Endometrium (tissue), 2 donors: ENCODE results near the gene ANTXR2.

Source experiments
- FAIRE-seq: peaks from 2 replicates; lab custom pipeline; 2012; peaks lifted over from hg19 to GRCh38; lab: Jason Lieb, UNC
- donor health status: control.
- donor health status: control.

ANTXR2 gene

DNA sequence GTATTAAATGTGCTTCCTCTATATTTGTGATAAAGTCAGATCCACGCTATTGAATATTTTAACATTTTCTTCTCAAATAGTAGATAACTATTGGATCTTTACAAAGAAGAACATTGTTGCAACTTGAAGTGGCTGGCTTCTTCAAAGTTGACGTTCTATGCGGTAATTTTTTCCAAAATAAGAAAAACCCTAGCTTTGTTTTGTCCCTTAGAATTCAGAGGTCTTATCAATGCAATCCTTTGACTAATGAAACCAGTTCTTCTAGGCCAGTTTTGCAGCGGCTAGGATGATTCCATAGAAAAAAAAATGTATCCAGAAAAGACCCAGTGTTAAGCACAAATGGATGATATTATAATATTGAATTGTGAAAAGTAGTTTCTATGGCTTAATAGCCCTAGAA, 89.6 kb downstream of the ANTXR2 start:
- FAIRE-seq: no peak

DNA sequence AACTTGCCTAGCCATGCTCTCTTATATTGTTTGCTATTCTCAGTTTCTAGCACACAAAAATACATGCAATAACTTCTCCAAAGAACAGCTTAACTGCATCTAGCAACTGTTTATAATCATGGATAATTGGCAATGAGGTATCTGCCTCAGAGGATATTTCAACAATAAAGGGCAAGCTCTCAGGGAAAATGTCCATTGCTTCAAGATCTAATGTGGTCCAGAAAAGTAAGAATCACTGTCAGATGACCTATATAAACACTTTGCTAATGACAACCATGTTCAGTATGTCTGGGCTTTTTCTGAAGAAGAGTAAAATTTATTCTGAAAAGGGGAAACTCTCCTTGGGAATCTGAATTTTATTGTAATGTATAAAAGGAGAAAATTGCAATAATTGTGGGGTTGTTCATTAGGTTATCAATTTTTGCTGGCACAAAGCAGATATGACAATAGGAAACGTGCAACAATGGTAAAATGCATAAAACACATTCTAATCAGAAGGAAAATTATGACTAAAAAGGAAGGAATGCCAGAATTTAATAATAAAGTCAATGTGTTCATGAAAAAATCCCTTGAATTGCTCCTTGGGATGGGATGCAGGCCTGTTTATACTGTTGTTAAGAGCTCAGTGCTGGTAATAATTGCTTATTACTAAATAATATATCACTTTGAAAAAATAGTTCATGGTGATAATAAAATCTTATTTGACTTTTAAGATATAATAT, 90.3 kb downstream of the ANTXR2 start:
- FAIRE-seq: no peak

DNA sequence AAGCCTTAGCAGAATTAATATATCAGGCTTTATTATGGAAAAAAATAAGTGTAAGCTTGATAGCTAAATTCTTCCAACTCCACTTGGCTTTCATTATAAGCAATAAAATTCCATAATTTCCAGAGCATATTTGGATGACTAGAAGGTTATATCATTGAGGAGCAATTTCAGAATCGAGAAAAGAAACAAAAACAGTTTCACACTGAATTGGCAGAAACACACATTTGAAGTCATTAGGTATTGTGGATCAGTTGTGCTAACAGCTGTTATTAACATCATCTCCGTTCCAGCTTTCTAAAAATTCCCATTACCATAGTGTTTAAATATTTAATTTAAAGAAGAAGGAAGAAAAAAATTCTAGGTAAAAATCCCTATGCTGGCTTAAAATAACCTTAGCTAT, 92.6 kb downstream of the ANTXR2 start:
- FAIRE-seq: no peak

DNA sequence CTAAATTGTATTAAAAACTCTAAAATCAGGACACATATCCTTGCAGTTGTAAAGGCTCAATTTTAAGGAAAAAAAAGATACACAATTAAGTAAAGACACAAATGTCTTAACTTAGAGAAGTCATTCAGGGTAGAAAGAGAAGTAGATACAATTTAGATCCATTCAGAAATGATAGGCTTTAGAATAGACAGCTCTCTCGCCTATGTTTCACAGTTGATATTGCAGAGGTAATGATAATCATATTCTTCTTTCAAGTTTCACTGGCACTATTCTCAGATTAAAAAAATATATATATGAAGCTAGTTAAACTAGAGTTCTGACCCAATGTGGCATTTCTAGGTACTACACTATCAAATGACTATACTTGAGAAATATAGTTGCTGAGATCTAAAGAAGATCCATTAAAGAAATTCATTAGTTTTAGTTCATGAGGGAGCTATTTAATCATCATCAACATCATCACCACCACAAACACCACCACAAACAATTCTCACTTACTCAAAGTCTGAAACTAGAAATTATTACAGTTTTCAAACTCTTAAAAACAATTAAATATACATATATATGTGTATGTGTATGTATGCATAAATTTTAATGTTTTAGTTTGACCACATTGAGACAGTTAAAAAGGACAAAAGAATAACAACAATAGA, 93.1 kb downstream of the ANTXR2 start:
- FAIRE-seq: no peak

DNA sequence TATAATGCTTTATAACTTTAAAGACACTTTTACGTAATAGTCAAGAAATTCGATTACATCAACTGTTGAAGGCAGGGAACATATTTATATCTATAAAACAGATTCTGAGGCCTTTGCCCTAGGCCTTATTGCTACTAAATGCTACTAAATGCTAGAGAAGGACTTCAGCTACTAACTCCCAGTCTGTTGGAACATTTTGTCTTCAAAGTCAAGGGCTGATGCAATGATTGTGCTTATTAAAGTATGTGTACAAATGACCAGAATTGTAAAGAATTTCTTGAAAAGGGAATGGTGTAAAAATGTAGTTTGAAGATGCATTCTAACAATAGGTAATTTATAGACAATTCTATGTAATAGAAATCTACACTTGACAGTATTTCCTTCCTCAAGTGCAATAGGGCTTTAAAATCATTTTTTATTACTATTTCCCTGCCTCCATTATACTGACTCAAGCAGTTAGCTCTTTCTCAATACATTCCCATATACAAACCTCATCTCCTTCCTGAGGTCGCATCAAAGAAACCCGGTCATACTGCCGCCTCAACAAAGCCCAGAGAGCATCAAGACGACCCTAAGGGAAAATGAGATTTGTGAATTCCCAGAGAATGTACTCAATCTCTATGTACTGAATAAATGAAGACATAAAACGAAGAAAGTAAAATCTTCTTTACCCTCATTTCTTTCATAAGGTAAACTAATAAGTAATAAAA, 95.7 kb downstream of the ANTXR2 start:
- no peak for FAIRE-seq

DNA sequence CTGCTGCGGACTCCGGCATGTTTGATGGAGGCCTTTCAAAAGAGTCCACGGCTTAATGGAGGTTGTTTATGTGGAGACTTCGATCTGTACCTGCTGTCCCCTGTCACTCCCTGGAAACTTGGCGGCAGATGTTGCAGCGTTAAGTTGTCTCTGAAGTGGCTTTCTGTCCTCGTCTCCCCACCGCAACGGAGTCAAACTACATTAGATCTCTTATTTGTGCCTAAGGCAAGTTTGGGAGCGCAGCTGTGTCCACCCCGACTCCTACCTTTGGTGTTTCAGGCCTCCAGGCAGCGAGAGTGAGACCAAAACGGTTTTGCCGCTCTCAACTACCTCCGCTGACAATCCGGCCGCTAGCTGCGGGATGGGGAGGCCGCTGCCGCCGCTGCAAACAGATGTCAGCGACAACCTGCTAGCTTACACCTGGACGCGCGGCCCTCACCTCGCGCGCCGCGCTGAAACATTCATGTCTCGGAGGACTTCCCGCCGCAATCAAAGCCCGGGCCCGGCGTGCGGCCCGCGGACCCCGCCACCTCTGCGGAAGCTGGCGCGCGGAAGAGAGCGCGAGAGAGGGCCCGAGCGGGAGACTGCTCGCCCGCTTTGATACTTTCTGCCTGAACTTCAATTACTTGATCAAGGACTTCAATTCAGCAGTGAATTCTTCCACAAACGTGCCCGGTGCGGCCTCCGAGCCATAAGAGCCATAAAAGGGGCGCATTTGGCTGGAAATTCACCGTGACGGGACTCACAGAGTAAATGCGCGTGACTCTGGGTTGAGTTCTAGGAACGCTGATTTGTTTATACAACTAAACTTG, 108.4 kb downstream of the ANTXR2 start:
- no peak for FAIRE-seq

DNA sequence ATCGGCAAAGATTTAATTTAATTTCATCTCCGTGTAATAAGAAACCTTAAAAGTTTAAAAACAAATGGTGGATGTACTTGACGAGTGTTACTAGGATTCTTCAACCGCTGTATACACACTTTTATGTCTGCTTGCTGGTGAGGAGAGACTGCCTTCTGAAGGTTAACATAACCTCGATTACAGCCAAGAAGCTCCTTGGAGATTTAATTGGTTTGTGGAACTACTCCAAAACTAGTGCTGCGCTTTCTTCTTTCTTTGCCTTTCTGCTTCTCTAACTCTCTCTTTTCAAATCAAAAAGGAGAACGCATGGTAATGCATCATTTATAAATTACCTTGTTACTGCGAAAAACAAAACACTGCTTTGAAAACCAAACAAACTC, 109.0 kb downstream of the ANTXR2 start:
- no peak for FAIRE-seq

DNA sequence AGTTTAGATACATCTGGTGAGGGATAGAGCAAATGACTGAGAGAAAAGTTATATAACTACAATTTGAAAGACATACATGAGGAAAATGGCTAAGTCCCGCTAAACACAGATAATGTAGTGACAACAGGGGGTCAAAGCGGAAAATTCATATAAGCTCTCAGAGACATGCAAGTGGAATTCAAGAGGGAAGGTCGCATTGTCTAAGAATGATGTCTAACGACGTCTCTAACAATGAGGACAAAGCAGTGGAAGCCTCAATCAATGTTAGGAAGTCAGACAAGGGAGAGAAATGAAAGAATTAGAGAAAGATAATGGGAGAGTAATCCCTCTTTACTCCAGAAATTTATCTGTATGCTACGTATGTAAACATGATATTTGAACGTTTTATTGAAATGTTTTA, 113.4 kb downstream of the ANTXR2 start:
- no peak for FAIRE-seq

DNA sequence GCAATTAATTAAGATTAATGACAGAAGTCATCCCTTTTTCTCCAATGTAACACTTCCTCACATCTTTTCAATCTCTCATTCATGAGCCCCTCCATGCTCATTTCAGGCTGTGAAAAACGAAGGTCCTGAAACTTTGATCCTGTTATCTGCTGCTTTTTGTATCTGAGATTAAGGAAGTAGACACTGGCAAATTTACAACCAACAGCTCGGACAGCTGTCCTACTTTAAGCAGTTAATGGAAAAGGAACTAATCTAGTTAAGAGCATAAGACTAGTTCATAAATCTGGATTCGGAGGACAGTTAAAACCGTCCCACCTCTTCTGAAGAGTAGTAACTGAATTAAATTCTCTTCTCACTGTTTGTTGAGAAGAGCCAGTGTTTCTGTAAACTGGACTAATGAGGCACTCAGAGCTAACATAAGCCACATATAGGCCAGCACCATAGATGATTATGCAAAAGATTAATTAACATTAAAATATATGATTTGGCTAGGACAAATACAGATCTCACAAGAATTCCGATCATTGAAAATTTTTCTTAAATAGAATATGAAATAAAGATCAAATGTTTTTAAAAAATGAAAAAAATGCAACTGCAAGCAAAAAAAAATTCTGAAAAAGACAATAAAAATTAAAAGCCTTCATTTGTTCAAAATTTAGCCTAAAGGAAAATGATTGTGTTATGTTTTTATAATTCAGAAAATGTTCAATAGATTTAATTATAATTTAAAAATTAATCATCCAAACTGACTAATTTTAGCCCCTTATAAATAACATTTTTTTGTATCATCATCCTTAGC, 114.4 kb downstream of the ANTXR2 start:
- no peak for FAIRE-seq

DNA sequence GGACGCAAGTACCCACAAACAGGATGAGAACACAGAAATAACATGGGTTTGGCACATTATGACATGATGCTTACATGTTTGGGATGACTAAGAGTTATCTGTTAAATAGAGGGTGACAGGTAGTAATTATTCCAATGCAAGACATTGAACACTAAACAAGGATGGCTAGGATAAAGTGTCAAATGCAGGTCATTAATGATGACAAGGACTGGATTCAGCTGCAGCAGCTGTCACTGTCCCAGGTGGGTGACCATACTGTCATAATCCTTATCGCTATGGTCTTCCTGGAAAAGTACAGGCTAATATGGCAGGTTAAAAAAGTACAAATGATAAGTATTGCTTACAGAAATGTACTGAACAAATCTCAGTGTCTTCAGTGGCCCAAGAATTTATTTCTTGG, 123.9 kb downstream of the ANTXR2 start:
- no peak for FAIRE-seq

DNA sequence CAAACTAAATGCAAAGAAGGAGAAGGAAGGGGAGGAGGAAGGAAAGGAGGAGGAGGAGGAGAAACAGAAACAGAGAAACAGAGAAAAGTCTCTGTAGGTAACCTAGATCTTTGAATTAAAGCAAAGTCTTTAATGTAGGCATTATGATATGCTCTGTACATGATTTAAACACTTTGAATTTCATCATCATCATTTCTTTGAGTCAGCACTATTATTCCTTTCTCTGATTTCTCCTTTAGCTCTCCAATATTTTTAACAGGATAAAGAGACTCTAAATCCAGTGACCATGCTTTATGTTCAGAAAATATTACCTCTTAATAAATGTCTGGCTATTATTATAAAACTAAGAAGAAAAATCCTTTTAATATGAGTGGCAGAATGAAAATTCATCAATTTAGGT, 124.3 kb downstream of the ANTXR2 start:
- no peak for FAIRE-seq

DNA sequence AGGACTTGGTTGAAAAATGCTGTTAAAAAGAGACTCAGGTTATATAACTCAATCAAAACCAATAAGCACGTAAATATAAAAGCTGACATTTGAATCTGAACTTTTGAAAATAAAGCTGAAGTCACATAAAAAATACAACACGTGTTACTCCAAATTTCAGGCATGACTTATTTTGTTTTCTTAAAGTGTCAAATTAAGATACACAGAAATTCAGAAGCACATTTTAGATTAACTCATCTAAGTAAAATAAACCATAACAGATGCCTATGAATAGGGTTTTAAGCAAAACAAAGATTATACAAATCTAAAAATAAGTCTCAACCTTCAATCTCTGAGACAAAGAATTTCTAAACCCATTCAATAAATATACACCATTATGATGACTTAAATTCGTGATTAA, 124.8 kb downstream of the ANTXR2 start:
- peak; percentile 50 for FAIRE-seq

DNA sequence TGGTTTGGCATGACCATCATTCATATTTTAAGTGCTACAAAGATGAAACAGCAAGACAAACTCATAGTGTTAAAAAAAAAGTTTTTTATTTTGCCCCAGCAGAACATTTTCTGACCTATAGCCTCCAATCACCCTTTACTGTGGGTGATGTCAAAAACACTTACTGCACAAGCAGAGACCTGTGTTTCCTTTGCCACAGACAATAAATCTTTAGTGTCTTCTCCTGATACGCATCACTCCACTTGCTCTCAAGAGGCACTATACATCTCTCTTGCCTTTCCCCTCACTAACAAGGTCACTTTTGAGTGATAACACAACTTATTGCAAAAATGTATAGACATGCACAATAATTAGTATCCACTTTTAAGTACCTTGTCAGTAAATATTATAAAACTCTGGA, 125.6 kb downstream of the ANTXR2 start:
- no peak for FAIRE-seq

DNA sequence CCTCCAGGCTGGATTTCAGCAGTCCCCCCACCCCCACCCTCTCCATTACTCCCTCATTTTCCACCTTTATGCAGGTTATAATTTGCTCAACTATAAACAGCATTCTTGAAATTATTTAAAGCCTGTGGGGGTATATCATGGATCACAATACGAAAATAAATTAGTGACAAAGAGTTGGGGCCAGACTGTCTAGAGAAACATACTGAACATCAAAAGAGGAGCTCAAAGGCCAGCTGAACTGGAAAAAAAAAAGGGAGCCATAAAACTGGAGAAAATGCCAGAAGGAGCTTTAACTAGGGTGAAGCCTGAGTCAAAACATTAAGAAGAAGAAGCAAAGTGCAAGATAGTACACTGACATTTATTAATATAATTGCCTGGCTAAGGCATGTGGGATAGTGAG, 137.8 kb downstream of the ANTXR2 start:
- no peak for FAIRE-seq

DNA sequence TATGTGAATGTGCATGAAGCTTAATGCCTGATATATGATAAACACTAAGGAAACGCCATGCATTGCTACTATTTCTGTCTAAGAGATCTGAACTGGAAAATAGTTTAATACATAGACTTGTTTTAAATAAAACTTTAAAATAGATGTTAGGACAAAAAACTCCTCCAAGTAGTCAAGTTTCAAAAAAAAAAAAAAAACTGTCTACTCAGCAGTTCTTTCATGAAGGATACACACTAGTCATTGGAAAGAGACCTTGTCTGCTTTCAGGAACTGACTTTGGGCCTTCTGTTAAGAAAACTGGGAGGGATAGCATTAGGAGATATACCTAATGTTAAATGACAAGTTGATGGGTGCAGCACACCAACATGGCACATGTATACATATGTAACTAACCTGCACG, 138.4 kb downstream of the ANTXR2 start:
- no peak for FAIRE-seq

DNA sequence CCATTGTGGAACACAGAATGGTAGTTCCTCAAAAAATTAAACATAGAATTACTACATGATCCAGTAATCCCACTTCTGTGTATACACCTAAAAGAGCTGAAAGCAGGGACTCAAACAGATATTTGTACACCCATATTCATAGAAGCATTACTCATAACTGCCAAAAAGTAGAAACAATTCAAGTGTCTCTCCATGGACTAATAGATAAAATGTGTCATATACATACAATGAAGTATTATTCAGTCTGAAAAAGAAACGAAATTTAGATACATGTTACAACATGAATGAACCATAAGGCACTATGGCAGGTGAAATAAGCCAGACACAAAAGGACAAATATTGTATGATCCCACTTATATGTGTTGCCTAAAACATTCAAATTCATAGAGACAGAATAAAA, 145.1 kb downstream of the ANTXR2 start:
- FAIRE-seq: no peak

DNA sequence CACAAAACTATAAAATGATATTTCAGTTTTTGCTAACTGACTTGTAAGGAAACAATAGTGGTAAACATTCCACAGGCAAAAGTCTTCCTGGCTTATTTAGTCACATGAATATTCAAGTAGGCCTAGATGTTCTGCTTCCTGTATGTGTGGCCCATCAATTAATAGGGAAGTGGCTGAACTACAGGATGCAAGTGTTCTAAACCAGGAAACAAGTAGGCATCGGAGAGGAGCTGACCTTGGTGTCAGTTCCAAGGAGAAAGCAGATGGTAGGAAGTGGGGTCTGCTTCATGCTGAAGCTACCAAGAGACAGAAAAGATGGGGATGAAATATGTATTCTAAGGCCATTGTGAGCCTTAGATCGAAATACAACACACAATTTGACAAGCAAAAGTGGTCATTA, 149.7 kb downstream of the ANTXR2 start:
- FAIRE-seq: no peak

DNA sequence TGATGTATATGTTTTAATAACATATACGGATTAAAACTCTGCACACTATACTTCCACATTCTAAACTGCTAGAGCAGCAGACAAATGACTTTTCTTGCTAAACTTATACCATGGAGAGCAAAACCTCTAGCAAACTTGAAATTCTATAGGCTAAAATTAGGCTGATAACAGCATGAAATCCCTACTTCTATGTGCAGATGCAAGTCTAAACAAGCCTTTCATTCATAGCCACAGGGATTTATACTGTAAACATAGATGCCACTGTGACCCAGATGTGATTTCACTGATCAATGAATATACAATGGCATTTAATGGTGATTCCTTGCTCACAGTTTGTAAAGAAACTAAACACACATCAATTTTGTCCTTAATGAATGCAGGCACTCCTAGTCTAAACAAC, 151.0 kb downstream of the ANTXR2 start:
- FAIRE-seq: no peak

DNA sequence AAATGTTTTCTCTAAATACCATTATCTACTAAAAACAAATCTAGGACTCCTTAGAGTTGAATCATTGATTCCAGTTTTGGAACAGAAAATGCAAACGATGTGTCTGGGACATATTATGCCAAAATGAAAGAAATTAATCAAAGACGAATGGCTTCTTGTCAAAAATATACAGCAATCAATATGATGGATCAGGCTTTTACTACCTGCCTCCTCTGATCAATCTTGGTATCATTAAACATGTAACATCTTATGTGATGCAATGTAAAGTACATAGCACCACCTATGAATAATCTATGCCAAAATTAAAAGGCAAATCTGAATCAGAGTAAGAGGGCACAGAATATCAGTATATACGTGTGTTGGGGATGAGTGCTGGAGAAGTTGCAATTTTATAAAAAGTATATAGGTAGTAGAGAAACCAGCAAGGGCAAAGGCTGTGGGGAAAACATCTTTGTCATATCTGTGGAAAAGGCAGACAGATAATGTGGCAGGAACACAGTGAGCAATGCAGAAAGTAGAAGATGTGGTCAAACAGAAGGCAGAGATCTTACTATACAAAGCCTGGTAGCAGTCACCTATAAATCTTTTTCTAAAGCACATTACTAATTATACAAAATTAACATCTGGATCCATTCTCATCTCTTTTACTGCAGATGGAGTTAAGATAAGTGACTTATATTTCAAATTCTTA, 152.7 kb downstream of the ANTXR2 start:
- FAIRE-seq: no peak

DNA sequence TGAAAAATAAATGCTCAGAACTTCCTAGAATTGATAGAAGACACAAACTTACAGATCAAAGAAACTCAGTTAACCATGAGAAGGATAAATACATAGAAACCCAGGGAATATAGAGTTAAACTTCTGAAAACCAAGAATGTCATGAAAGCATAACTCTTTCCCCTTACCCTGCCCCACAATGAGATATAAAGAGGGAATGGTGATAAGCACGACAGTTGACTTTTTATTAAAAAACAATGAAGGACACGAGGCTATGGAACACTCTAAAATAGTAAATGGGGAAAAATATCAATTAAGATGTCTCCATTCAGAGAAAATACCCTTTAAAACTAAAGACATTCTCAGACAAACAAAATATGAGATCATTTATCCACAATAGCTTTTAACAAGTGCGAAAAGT, 154.7 kb downstream of the ANTXR2 start:
- FAIRE-seq: no peak

DNA sequence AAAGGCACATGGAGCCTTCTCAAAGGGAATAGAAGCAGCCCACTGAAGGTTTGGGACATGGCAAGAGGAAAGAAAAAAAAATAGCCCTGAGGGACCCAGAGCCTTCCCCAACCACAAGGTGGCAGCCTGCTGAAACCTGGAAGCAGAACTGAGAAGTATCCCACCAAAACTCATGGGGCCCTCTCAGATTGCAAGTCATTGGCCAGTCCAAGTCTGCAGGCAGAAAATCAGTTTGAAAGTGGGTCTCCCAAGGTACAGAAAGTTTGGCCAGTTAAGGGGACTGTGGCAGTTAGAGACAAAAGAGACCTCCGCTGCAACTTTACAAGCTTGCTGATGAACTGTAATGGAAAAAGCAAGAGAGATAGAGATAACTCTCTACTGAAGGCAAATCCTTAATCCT, 155.8 kb downstream of the ANTXR2 start:
- FAIRE-seq: no peak
